Hepatocyte (in vitro differentiated cells): ENCODE data around the gene ADIG.

ENCODE experiments used
- CTCF ChIP-seq: fragments of 200-600 bp; sonication (generic); IDR thresholded peaks from 2 replicates; pipeline ENCODE4 v1.5.1; 2016; ENCODE audit warnings: antibody characterized with exemption, mild to moderate bottlenecking; ENCODE audit not compliant: poor library complexity
- EZH2 ChIP-seq: fragments of 200-600 bp; sonication (generic); IDR thresholded peaks from 2 replicates; pipeline ENCODE4 v1.6.1; 2016; ENCODE audit warnings: antibody characterized with exemption, mild to moderate bottlenecking, borderline replicate concordance
- EZH2phosphoT487 ChIP-seq: fragments of 200-600 bp; sonication (generic); IDR thresholded peaks from one replicate; pipeline ENCODE4 v1.6.1; 2018; ENCODE audit warnings: antibody characterized with exemption, mild to moderate bottlenecking, low read depth, moderate library complexity; ENCODE audit not compliant: unreplicated experiment, severe bottlenecking

- TF ChIP-seq CTCF (no peak), EZH2 (no peak), EZH2phosphoT487 (no peak)
Measured at GRCh38 chr20:38534756-38535155, 46.2 kb upstream of the ADIG start.
